Body of pancreas (tissue), 4 donors: ENCODE measurements around the gene OTUB2.

ENCODE experiments used
- CTCF ChIP-seq, 7 experiments: fragments of 450-650 bp in 4 of 7; fragments of 200-600 bp in 3 of 7; sonication (generic) in 3 of 7; IDR thresholded peaks; one replicate each; pipeline ENCODE4 v1.5.1; 2016 to 2019; ENCODE audit warnings: antibody characterized with exemption in 7 of 7
- POLR2A ChIP-seq, 3 donors: fragments of 450-650 bp; IDR thresholded peaks; one replicate each; pipeline ENCODE4 v1.6.1; 2016; ENCODE audit warnings: antibody characterized with exemption in 3 of 3, mild to moderate bottlenecking in 2 of 3

- TF ChIP-seq POLR2A (IDR thresholded peaks at IDR 0.05), result no peak
- no peak for TF ChIP-seq CTCF (IDR thresholded peaks at IDR 0.05)
Observed at GRCh38 chr14:94075008-94075407, 48.9 kb downstream of the OTUB2 start.
